GM12878 (cell line): Measurements from ENCODE around the gene SERPINF2. TPM values are rescaled to one million over a fixed set of nuclear protein-coding genes. Genes with fewer than 3 reads are reported as not detected.

Experiments
- ATAC-seq: fragments of 200-7000 bp; cut with Tn5 transposase; 3 replicates; pipeline ENCODE4 v1.9.1; 2020; ENCODE audit warnings: mild to moderate bottlenecking, moderate library complexity
- BruUV-seq: library from RNA; stranded (reverse); fragments of 400-500 nt; replicated peaks from 2 replicates; lab custom pipeline; 2021; lab: Mats Ljungman, UMichigan
- CTCF ChIA-PET: fragments of 300-600 bp; sonication (Branson Sonifier 250); formaldehyde crosslinking; extraction: SDS; loops from one replicate; lab custom pipeline; 2021; ENCODE audit warnings: inconsistent platforms; lab: Yijun Ruan, JAX
- POLR2A ChIA-PET: fragments of 350-600 bp; formaldehyde crosslinking; extraction: SDS; loops from one replicate; lab custom pipeline; 2021; ENCODE audit warnings: inconsistent platforms; lab: Charles Lee
- RAD21 ChIA-PET: fragments of 300-600 bp; sonication (Branson Sonifier 250); formaldehyde crosslinking; loops from one replicate; lab custom pipeline; 2023; ENCODE audit warnings: antibody characterized with exemption; ENCODE audit not compliant: unreplicated experiment; lab: Charles Lee
- SMC1A ChIA-PET: fragments of 300-600 bp; sonication (Branson Sonifier 250); formaldehyde crosslinking; loops from one replicate; lab custom pipeline; 2023; ENCODE audit not compliant: unreplicated experiment, uncharacterized antibody; lab: Charles Lee
- DNase-seq: peaks from one replicate; pipeline ENCODE4 v3.0.0-alpha.2; 2011; ENCODE audit warnings: low read depth, low spot score
- FAIRE-seq: peaks from 3 replicates; lab custom pipeline; 2011; peaks lifted over from hg19 to GRCh38; lab: Jason Lieb, UNC
- H2AFZ ChIP-seq: 2 replicates; pipeline ENCODE4 v1.6.0; 2011; ENCODE audit warnings: low read depth, low read length, control low read depth; ENCODE audit not compliant: control insufficient read depth
- H3K27ac ChIP-seq: 2 replicates; pipeline ENCODE4 v1.5.1; 2011; ENCODE audit warnings: control low read depth; ENCODE audit not compliant: control insufficient read depth, insufficient read depth
- H3K27me3 ChIP-seq, 2 experiments: replicated peaks in 1 of 2; 2 replicates each; pipeline versions ENCODE4 v1.6.0 to v1.6.1; 2011; ENCODE audit warnings: low read length in 1 of 2; ENCODE audit not compliant: control insufficient read depth in 2 of 2, insufficient read depth in 2 of 2
- H3K36me3 ChIP-seq, 2 experiments: 2 replicates each; pipeline ENCODE4 v1.5.1; 2011; ENCODE audit warnings: low read length in 1 of 2; ENCODE audit not compliant: control insufficient read depth in 2 of 2, insufficient read depth in 2 of 2
- H3K4me1 ChIP-seq: 2 replicates; pipeline ENCODE4 v1.6.1; 2011; ENCODE audit warnings: mild to moderate bottlenecking, low read length, moderate library complexity, mixed read lengths; ENCODE audit not compliant: control insufficient read depth, insufficient read depth
- H3K4me2 ChIP-seq: 2 replicates; pipeline ENCODE4 v1.6.0; 2011; ENCODE audit warnings: control low read depth; ENCODE audit not compliant: control insufficient read depth, insufficient read depth
- H3K4me3 ChIP-seq: fragments of 200-600 bp; sonication (generic); 2 replicates; pipeline ENCODE4 v1.5.1; 2016
- H3K79me2 ChIP-seq: 2 replicates; pipeline ENCODE4 v1.6.0; 2011; ENCODE audit warnings: low read length; ENCODE audit not compliant: control insufficient read depth, insufficient read depth
- H3K9ac ChIP-seq: 2 replicates; pipeline ENCODE4 v1.8.0; 2011; ENCODE audit warnings: low read length, control low read depth, mixed read lengths; ENCODE audit not compliant: control insufficient read depth, insufficient read depth
- H3K9me3 ChIP-seq: replicated peaks from 3 replicates; pipeline ENCODE4 v1.5.1; 2011; ENCODE audit warnings: mild to moderate bottlenecking, low read length; ENCODE audit not compliant: control insufficient read depth, insufficient read depth
- H4K20me1 ChIP-seq: 2 replicates; pipeline ENCODE4 v1.6.0; 2011; ENCODE audit not compliant: control insufficient read depth, insufficient read depth
- E2F8 ChIP-seq: fragments of 450-650 bp; IDR thresholded peaks from 2 replicates; pipeline ENCODE4 v1.6.1; 2018; ENCODE audit warnings: mild to moderate bottlenecking, low read depth, moderate library complexity; ENCODE audit not compliant: partially characterized antibody
- HDAC6 ChIP-seq: fragments of 200-600 bp; sonication (generic); IDR thresholded peaks from one replicate; pipeline ENCODE4 v1.8.0; 2017; ENCODE audit warnings: antibody characterized with exemption; ENCODE audit not compliant: unreplicated experiment
- NFXL1 ChIP-seq: fragments of 450-650 bp; IDR thresholded peaks from 2 replicates; pipeline ENCODE4 v1.6.1; 2017; ENCODE audit warnings: antibody characterized with exemption, mild to moderate bottlenecking, borderline replicate concordance
- POU2F2 ChIP-seq: IDR thresholded peaks from 3 replicates; pipeline ENCODE4 v1.6.1; 2011; ENCODE audit warnings: low read depth, mild to moderate bottlenecking, low read length, borderline replicate concordance
- YY1 ChIP-seq: IDR thresholded peaks from 2 replicates; pipeline ENCODE4 v1.6.1; 2011; ENCODE audit warnings: low read depth, mild to moderate bottlenecking, low read length
- ZBTB33 ChIP-seq: fragments of 450-650 bp; IDR thresholded peaks from 2 replicates; pipeline ENCODE4 v1.6.1; 2017; ENCODE audit warnings: mild to moderate bottlenecking
- ZNF207 ChIP-seq: fragments of 450-650 bp; IDR thresholded peaks from 2 replicates; pipeline ENCODE4 v1.6.1; 2014; ENCODE audit warnings: antibody characterized with exemption, mild to moderate bottlenecking, borderline replicate concordance
- ZNF217 ChIP-seq: fragments of 450-650 bp; IDR thresholded peaks from 2 replicates; pipeline ENCODE4 v1.6.1; 2017; ENCODE audit warnings: antibody characterized with exemption, mild to moderate bottlenecking
- ZNF24 ChIP-seq: fragments of 450-650 bp; IDR thresholded peaks from 2 replicates; pipeline ENCODE4 v1.6.1; 2017; ENCODE audit warnings: antibody characterized with exemption, mild to moderate bottlenecking
- WGBS: methylation state at CpG from one replicate; pipeline ENCODE4 v1.1.6; 2016; ENCODE audit warnings: low lambda C conversion rate; ENCODE audit not compliant: insufficient replicate concordance, insufficient coverage; ENCODE audit errors: missing lambda C conversion rate; 5-methylcytosine and 5-hydroxymethylcytosine counted together
- in situ Hi-C: fragments of 300-500 bp; cut with MboI; formaldehyde crosslinking; loops from 9 replicates; pipeline ENCODE4 v1.14.3; 2018; ENCODE audit warnings: mixed read lengths
- intact Hi-C: fragments of 100-400 bp; cut with micrococcal nuclease; formaldehyde crosslinking; loops from one replicate; pipeline ENCODE4 v1.14.2; 2022; ENCODE audit not compliant: unreplicated experiment
- polyA plus RNA-seq, 11 experiments: library from polyadenylated mRNA; depleted of rRNA in 4 of 11; unstranded in 6 of 11; stranded (reverse) in 5 of 11; fragments of >200 nt; fragmentation: Nextera tagmentation in 4 of 11; fragmentation: Illumina TruSeq in 1 of 11; extraction: Ambion mirVana in 4 of 11; extraction: Trizol in 1 of 11; gene quantifications; 1 replicate in 1 of 11; 2 replicates in 10 of 11; pipeline versions ENCODE4 v1.2.1 to v1.2.3, GENCODE V29; 2011 to 2016; ENCODE audit warnings: inconsistent platforms in 2 of 11, missing spikeins in 2 of 11, low read depth in 1 of 11
- total RNA-seq, 4 experiments: library from RNA; depleted of rRNA in 3 of 4; stranded (reverse); fragments of >200 nt in 3 of 4; fragmentation: Illumina TruSeq in 1 of 4; extraction: Trizol in 1 of 4; gene quantifications; 2 replicates each; pipeline versions ENCODE4 v1.2.1 to v1.2.3, GENCODE V29; 2013 to 2021
- TF ChIP-seq, protein P1 (sequence below): fragments of 450-650 bp; IDR thresholded peaks from 2 replicates; pipeline ENCODE4 v1.6.1; 2016; ENCODE audit warnings: mild to moderate bottlenecking, moderate library complexity, borderline replicate concordance
- TF ChIP-seq, protein P2 (sequence below): fragments of 450-650 bp; IDR thresholded peaks from 2 replicates; pipeline ENCODE4 v1.6.1; 2014; ENCODE audit warnings: mild to moderate bottlenecking
- TF ChIP-seq, protein P3 (sequence below): IDR thresholded peaks from 2 replicates; pipeline ENCODE4 v1.6.1; 2011; ENCODE audit warnings: low read depth, low read length, improper control_type of control experiment, borderline replicate concordance

The SERPINF2 gene
- total and polyA plus RNA-seq, 10 of the 15 experiments (the other 5 are each of a cell fraction or from before 2014, with no cell fraction given) = 0.04 to 0.21 (median 0.12) TPM; not detected in 6

DNA sequence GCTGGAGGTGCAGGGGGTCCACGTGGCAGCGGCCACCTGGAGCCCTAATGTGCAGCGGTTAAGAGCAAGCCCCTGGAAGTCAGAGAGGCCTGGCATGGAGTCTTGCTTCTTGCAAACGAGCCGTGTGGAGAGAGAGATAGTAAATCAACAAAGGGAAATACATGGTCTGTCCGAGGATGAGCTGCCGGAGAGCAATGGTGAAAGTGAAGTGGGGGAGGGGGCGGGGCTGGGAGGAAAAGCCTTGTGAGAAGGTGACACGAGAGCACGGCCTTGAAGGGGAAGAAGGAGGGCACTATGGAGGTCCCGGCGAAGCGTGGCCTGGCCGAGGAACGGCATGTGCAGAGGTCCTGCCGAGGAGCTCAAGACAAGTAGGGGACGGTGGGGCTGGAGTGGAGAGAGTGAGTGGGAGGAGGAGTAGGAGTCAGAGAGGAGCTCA, 13.2 kb downstream of the SERPINF2 start:
- 70% methylated on average over 14 of the region's 17 CpGs for WGBS
- no peak for ATAC-seq
- Histone ChIP-seq H2AFZ (no peak overlapping the region), H4K20me1 (no peaks in the 10 kb centered on the region), H3K27me3 (no peaks in the 10 kb centered on the region), H3K4me2 (no peak overlapping the region), H3K9ac (no peak overlapping the region), H3K4me3 (no peak overlapping the region), H3K4me1 (no peaks in the 10 kb centered on the region), H3K27ac (no peak overlapping the region), H3K36me3 (no peaks in the 10 kb centered on the region), H3K79me2 (no peaks in the 10 kb centered on the region), H3K9me3 (no peaks in the 10 kb centered on the region)
- DNase-seq = no peak
- SMC1A ChIA-PET = no interaction called here
- CTCF ChIA-PET = no interaction called here
- BruUV-seq = no TSS peak
- RAD21 ChIA-PET = interaction anchor here (1.6 kb wide), 1 partner anchor 33 kb away, joined by 3 read pairs; no protein-coding TSS in a partner anchor
- in situ Hi-C loops (no loop called here), intact Hi-C loops (no loop called here)
- no peak for FAIRE-seq
- POLR2A ChIA-PET = interaction anchor here (0.5 kb wide), 1 partner anchor 643 kb away, joined by 4 read pairs; no protein-coding TSS in a partner anchor
- TF ChIP-seq HDAC6 = no peak
- TF ChIP-seq, protein P1, sequence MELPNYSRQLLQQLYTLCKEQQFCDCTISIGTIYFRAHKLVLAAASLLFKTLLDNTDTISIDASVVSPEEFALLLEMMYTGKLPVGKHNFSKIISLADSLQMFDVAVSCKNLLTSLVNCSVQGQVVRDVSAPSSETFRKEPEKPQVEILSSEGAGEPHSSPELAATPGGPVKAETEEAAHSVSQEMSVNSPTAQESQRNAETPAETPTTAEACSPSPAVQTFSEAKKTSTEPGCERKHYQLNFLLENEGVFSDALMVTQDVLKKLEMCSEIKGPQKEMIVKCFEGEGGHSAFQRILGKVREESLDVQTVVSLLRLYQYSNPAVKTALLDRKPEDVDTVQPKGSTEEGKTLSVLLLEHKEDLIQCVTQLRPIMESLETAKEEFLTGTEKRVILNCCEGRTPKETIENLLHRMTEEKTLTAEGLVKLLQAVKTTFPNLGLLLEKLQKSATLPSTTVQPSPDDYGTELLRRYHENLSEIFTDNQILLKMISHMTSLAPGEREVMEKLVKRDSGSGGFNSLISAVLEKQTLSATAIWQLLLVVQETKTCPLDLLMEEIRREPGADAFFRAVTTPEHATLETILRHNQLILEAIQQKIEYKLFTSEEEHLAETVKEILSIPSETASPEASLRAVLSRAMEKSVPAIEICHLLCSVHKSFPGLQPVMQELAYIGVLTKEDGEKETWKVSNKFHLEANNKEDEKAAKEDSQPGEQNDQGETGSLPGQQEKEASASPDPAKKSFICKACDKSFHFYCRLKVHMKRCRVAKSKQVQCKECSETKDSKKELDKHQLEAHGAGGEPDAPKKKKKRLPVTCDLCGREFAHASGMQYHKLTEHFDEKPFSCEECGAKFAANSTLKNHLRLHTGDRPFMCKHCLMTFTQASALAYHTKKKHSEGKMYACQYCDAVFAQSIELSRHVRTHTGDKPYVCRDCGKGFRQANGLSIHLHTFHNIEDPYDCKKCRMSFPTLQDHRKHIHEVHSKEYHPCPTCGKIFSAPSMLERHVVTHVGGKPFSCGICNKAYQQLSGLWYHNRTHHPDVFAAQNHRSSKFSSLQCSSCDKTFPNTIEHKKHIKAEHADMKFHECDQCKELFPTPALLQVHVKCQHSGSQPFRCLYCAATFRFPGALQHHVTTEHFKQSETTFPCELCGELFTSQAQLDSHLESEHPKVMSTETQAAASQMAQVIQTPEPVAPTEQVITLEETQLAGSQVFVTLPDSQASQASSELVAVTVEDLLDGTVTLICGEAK = no peak
- TF ChIP-seq ZBTB33 = no peak
- TF ChIP-seq ZNF207 = no peak
- TF ChIP-seq NFXL1 = no peak
- TF ChIP-seq ZNF217 = no peak
- TF ChIP-seq, protein P2, sequence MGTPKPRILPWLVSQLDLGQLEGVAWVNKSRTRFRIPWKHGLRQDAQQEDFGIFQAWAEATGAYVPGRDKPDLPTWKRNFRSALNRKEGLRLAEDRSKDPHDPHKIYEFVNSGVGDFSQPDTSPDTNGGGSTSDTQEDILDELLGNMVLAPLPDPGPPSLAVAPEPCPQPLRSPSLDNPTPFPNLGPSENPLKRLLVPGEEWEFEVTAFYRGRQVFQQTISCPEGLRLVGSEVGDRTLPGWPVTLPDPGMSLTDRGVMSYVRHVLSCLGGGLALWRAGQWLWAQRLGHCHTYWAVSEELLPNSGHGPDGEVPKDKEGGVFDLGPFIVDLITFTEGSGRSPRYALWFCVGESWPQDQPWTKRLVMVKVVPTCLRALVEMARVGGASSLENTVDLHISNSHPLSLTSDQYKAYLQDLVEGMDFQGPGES = no peak
- TF ChIP-seq, protein P3, sequence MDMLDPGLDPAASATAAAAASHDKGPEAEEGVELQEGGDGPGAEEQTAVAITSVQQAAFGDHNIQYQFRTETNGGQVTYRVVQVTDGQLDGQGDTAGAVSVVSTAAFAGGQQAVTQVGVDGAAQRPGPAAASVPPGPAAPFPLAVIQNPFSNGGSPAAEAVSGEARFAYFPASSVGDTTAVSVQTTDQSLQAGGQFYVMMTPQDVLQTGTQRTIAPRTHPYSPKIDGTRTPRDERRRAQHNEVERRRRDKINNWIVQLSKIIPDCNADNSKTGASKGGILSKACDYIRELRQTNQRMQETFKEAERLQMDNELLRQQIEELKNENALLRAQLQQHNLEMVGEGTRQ = no peak
- TF ChIP-seq ZNF24 = no peak
- TF ChIP-seq POU2F2 = no peak
- no peak for TF ChIP-seq E2F8
- TF ChIP-seq YY1 = no peak
